Endothelial cell of umbilical vein (primary cell): ENCODE results near the gene TDP1. TPM values are rescaled to one million over a fixed set of nuclear protein-coding genes. Genes with fewer than 3 reads are reported as not detected.

Experiments used
- BruUV-seq: library from RNA; stranded (reverse); fragments of 400-500 nt; replicated peaks from 2 replicates; lab custom pipeline; 2021; lab: Mats Ljungman, UMichigan
- CTCF ChIA-PET: fragments of 300-600, 350-600 bp; sonication (Branson Sonifier 250); formaldehyde crosslinking; loops from one replicate; lab custom pipeline; 2021; ENCODE audit warnings: antibody characterized with exemption, inconsistent platforms; lab: Charles Lee
- POLR2A ChIA-PET: fragments of 300-600, 350-600 bp; sonication (Branson Sonifier 250); formaldehyde crosslinking; loops from one replicate; lab custom pipeline; 2021; ENCODE audit warnings: antibody characterized with exemption, inconsistent platforms; lab: Charles Lee
- DNase-seq: peaks from one replicate; pipeline ENCODE4 v3.0.0-alpha.2; 2011; ENCODE audit warnings: low read depth, low spot score
- FAIRE-seq: peaks from 2 replicates; lab custom pipeline; 2011; peaks lifted over from hg19 to GRCh38; lab: Jason Lieb, UNC
- H2AFZ ChIP-seq: 2 replicates; pipeline ENCODE4 v1.6.0; 2012; ENCODE audit warnings: low read depth, low read length, control low read depth, inconsistent platforms
- H3K27ac ChIP-seq: 2 replicates; pipeline ENCODE4 v1.5.1; 2011; ENCODE audit warnings: low read depth, mild to moderate bottlenecking, control low read depth, low read length, moderate library complexity; ENCODE audit not compliant: insufficient read depth
- H3K27me3 ChIP-seq, 2 experiments: 2 replicates each; pipeline versions ENCODE4 v1.6.0 to v1.6.1; 2011; ENCODE audit warnings: low read length in 2 of 2, mixed read lengths in 1 of 2; ENCODE audit not compliant: control insufficient read depth in 2 of 2, insufficient read depth in 2 of 2
- H3K36me3 ChIP-seq, 2 experiments: 2 replicates in 1 of 2; 3 replicates in 1 of 2; pipeline ENCODE4 v1.5.1; 2011; ENCODE audit warnings: low read length in 2 of 2, mild to moderate bottlenecking in 1 of 2, moderate library complexity in 1 of 2; ENCODE audit not compliant: control insufficient read depth in 2 of 2, insufficient read depth in 2 of 2; ENCODE audit errors: extremely low read depth in 1 of 2
- H3K4me1 ChIP-seq: 3 replicates; pipeline ENCODE4 v1.5.1; 2011; ENCODE audit warnings: mild to moderate bottlenecking, low read length; ENCODE audit not compliant: control insufficient read depth, insufficient read depth; ENCODE audit errors: extremely low read depth
- H3K4me2 ChIP-seq: 2 replicates; pipeline ENCODE4 v1.6.1; 2011; ENCODE audit warnings: low read length, control low read depth, mixed read lengths; ENCODE audit not compliant: insufficient read depth
- H3K4me3 ChIP-seq, 3 experiments: fragments of 200-600 bp in 1 of 3; sonication (generic), shearing (Covaris generic) in 1 of 3; replicated peaks in 1 of 3; 2 replicates each; pipeline ENCODE4 v1.5.1; 2011 to 2016; ENCODE audit warnings: control low read depth in 3 of 3, low read length in 3 of 3, mild to moderate bottlenecking in 2 of 3, inconsistent platforms in 1 of 3, low read depth in 1 of 3, moderate library complexity in 1 of 3; ENCODE audit not compliant: insufficient read depth in 1 of 3
- H3K79me2 ChIP-seq: 2 replicates; pipeline ENCODE4 v1.6.0; 2012; ENCODE audit warnings: low read length, inconsistent platforms; ENCODE audit not compliant: control insufficient read depth, insufficient read depth
- H3K9ac ChIP-seq: replicated peaks from 2 replicates; pipeline ENCODE3; 2011; ENCODE audit warnings: low read length, control low read depth; ENCODE audit not compliant: insufficient read depth; ENCODE audit errors: extremely low read depth
- H3K9me1 ChIP-seq: replicated peaks from 3 replicates; pipeline ENCODE4 v1.6.0; 2011; ENCODE audit warnings: mild to moderate bottlenecking, low read length; ENCODE audit not compliant: control insufficient read depth, insufficient read depth; ENCODE audit errors: extremely low read depth
- H3K9me3 ChIP-seq: replicated peaks from 2 replicates; pipeline ENCODE4 v1.5.1; 2012; ENCODE audit warnings: low read length, inconsistent platforms; ENCODE audit not compliant: control insufficient read depth, insufficient read depth
- H4K20me1 ChIP-seq: replicated peaks from 2 replicates; pipeline ENCODE3; 2011; ENCODE audit warnings: mild to moderate bottlenecking, low read length; ENCODE audit not compliant: control insufficient read depth, insufficient read depth; ENCODE audit errors: extremely low read depth
- EZH2 ChIP-seq: IDR thresholded peaks from 2 replicates; pipeline ENCODE4 v1.6.1; 2012; ENCODE audit warnings: borderline replicate concordance, low read depth, mild to moderate bottlenecking, moderate library complexity, low read length, inconsistent platforms; ENCODE audit not compliant: severe bottlenecking
- FOS ChIP-seq: IDR thresholded peaks from 2 replicates; pipeline ENCODE4 v1.6.1; 2011; ENCODE audit warnings: mild to moderate bottlenecking, low read length, moderate library complexity, borderline replicate concordance; ENCODE audit not compliant: insufficient read depth
- GATA2 ChIP-seq: IDR thresholded peaks from 2 replicates; pipeline ENCODE4 v1.7.0; 2011; ENCODE audit warnings: low read depth, mild to moderate bottlenecking, moderate library complexity, mixed read lengths, low read length; ENCODE audit not compliant: insufficient read length, insufficient read depth
- JUN ChIP-seq: IDR thresholded peaks from 2 replicates; pipeline ENCODE4 v1.6.1; 2011; ENCODE audit warnings: borderline replicate concordance, low read depth; ENCODE audit not compliant: insufficient read length, insufficient read depth
- MYC ChIP-seq: IDR thresholded peaks from one replicate; pipeline ENCODE4 v1.6.1; 2011; ENCODE audit warnings: mild to moderate bottlenecking, low read depth, low read length
- POLR2A ChIP-seq: IDR thresholded peaks from 2 replicates; pipeline ENCODE4 v1.6.1; 2012; ENCODE audit warnings: low read depth, mild to moderate bottlenecking, control low read depth, low read length
- POLR2AphosphoS5 ChIP-seq: IDR thresholded peaks from 2 replicates; pipeline ENCODE4 v1.6.1; 2012; ENCODE audit warnings: low read depth, mild to moderate bottlenecking, control low read depth, low read length, moderate library complexity; ENCODE audit not compliant: insufficient read depth
- dilution Hi-C: fragments of 300-500 bp; cut with MboI; formaldehyde crosslinking; loops from one replicate; pipeline ENCODE4 v1.15.0; 2019; ENCODE audit warnings: low sequenced_read_pairs; ENCODE audit not compliant: extremely low pct_ligation_motif_present
- intact Hi-C: fragments of 100-400 bp; cut with micrococcal nuclease; formaldehyde crosslinking; loops from one replicate; pipeline ENCODE4 v1.10.0; 2022
- polyA plus RNA-seq, 4 experiments: library from polyadenylated mRNA; depleted of rRNA in 3 of 4; stranded (reverse) in 3 of 4; unstranded in 1 of 4; fragments of >200 nt; gene quantifications; 2 replicates each; pipeline versions ENCODE4 v1.2.1 to v1.2.3, GENCODE V29; 2011 to 2012; ENCODE audit warnings: missing spikeins in 1 of 4
- total RNA-seq: library from RNA; stranded (reverse); gene quantifications from 2 replicates; pipeline ENCODE4 v1.2.3, GENCODE V29; 2021
- TF ChIP-seq, protein P1 (sequence below): IDR thresholded peaks from 2 replicates; pipeline ENCODE4 v1.6.1; 2011; ENCODE audit not compliant: insufficient read depth, insufficient read length
- TF ChIP-seq, protein P2 (sequence below), 2 donors: IDR thresholded peaks; 1 replicate in 1 of 2; 2 replicates in 1 of 2; pipeline ENCODE4 v1.5.1; 2011; ENCODE audit warnings: low read length in 2 of 2, mild to moderate bottlenecking in 2 of 2, moderate library complexity in 2 of 2, control low read depth in 1 of 2, inconsistent platforms in 1 of 2, low read depth in 1 of 2; ENCODE audit not compliant: insufficient read depth in 1 of 2; ENCODE audit errors: extremely low read depth in 1 of 2

The TDP1 gene
- total and polyA plus RNA-seq, 2 donors (not counting 3 experiments of a cell fraction or from before 2014, with no cell fraction given): 14.1 to 30.5 TPM

DNA sequence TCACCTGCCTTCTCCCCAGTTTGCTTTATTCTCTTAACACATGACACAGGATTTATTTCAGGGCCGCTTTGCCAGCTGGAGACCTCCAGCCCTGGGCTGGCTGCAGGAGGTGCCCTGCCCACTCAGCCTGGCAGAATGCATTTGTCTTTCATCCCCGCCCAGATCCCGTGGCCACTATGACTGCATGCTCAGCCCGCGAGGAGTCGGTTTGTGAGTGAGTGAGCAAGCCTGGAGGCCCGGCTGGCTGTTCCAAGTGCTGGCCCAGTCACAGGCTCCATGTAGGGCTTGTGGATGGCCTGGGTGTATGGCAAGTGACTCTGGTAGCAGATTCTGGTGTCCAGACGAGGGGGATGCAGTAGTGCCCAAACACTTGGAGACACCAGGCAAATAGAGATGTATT is 2.1 kb downstream of the TDP1 start:
- intact Hi-C loops: loop anchor here (5.0 kb wide), 2 partner anchors 105 to 185 kb away; partner anchors contain the start of gene KCNK13
- no peak overlapping the region for H3K27ac ChIP-seq
- no peak overlapping the region for H3K9ac ChIP-seq

More for the DNA sequence above, 2.1 kb downstream of the TDP1 start:
- Histone ChIP-seq H4K20me1 (no peaks in the 10 kb centered on the region), H3K79me2 (peaks cover 57% of the 10 kb centered on the region), H3K9me3 (no peaks in the 10 kb centered on the region), H3K4me2 (no peak overlapping the region), H3K4me1 (peaks cover 38% of the 10 kb centered on the region), H3K27me3 (no peaks in the 10 kb centered on the region), H3K4me3 (no peak overlapping the region), H3K36me3 (peaks cover 0 to 4% of the 10 kb centered on the region in 2 experiments), H3K9me1 (no peaks in the 10 kb centered on the region), H2AFZ (no peak overlapping the region)
- no TSS peak for BruUV-seq
- CTCF ChIA-PET: interaction anchor here (1.5 to 8.6 kb wide), 3 partner anchors 14 to 278 kb away, joined by 6 to 93 read pairs (median 90); no protein-coding TSS in a partner anchor
- POLR2A ChIA-PET: no interaction called here
- no peak for FAIRE-seq
- no peak for DNase-seq
- TF ChIP-seq GATA2: no peak
- TF ChIP-seq, protein P1, sequence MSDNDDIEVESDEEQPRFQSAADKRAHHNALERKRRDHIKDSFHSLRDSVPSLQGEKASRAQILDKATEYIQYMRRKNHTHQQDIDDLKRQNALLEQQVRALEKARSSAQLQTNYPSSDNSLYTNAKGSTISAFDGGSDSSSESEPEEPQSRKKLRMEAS: no peak
- no peak for TF ChIP-seq MYC
- TF ChIP-seq, protein P2, sequence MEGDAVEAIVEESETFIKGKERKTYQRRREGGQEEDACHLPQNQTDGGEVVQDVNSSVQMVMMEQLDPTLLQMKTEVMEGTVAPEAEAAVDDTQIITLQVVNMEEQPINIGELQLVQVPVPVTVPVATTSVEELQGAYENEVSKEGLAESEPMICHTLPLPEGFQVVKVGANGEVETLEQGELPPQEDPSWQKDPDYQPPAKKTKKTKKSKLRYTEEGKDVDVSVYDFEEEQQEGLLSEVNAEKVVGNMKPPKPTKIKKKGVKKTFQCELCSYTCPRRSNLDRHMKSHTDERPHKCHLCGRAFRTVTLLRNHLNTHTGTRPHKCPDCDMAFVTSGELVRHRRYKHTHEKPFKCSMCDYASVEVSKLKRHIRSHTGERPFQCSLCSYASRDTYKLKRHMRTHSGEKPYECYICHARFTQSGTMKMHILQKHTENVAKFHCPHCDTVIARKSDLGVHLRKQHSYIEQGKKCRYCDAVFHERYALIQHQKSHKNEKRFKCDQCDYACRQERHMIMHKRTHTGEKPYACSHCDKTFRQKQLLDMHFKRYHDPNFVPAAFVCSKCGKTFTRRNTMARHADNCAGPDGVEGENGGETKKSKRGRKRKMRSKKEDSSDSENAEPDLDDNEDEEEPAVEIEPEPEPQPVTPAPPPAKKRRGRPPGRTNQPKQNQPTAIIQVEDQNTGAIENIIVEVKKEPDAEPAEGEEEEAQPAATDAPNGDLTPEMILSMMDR (IDR thresholded peaks at IDR 0.05; ENCODE audit: extremely low read depth in 1 of 2, insufficient read depth in 1 of 2, low read depth in 1 of 2, low read length in 2 of 2): no peak
- TF ChIP-seq POLR2AphosphoS5: no peak
- TF ChIP-seq POLR2A: no peak
- TF ChIP-seq JUN: no peak
- TF ChIP-seq FOS: no peak
- no peak for TF ChIP-seq EZH2
- dilution Hi-C loops: no loop called here
